Activated naive CD8-positive, alpha-beta T cell treated with anti-CD3 and anti-CD28 coated beads, Interleukin-2, amount 10 ng/mL, durations not matched to agents 7 days and 5 days (primary cell): Measurements from ENCODE around the gene MRPL19. TPM values are rescaled to one million over a fixed set of nuclear protein-coding genes. Genes with fewer than 3 reads are reported as not detected.

Experiments
- ATAC-seq: fragments of 150-1000 bp; cut with Tn5 transposase; one replicate; pipeline ENCODE4 v1.10.0; 2021; ENCODE audit warnings: low read depth, moderate library complexity
- POLR2A ChIA-PET: fragments of 350-600 bp; sonication (Branson Sonifier 250); formaldehyde crosslinking; loops from one replicate; lab custom pipeline; 2021; ENCODE audit warnings: antibody characterized with exemption; lab: Charles Lee
- DNase-seq: peaks from one replicate; pipeline ENCODE4 v3.0.0; 2021
- H3K27ac Mint-ChIP-seq: one replicate; pipeline ENCODE4 v1.8.0; 2022; ENCODE audit warnings: mild to moderate bottlenecking, mixed read lengths
- H3K27me3 Mint-ChIP-seq: one replicate; pipeline ENCODE4 v1.8.0; 2022; ENCODE audit warnings: mild to moderate bottlenecking, moderate library complexity, mixed read lengths
- H3K36me3 Mint-ChIP-seq: one replicate; pipeline ENCODE4 v1.8.0; 2021; ENCODE audit warnings: mild to moderate bottlenecking, mixed read lengths
- H3K4me1 Mint-ChIP-seq: one replicate; pipeline ENCODE4 v1.8.0; 2021; ENCODE audit warnings: mixed read lengths
- H3K4me3 Mint-ChIP-seq: one replicate; pipeline ENCODE4 v1.8.0; 2022; ENCODE audit warnings: mild to moderate bottlenecking, moderate library complexity, mixed read lengths
- H3K9me3 Mint-ChIP-seq: one replicate; pipeline ENCODE4 v1.8.0; 2021; ENCODE audit warnings: mixed read lengths
- total RNA-seq, 2 experiments: library from RNA; stranded (reverse); gene quantifications; one replicate each; pipeline ENCODE4 v1.2.3, GENCODE V29; 2021

The MRPL19 gene
- total RNA-seq, 2 experiments from 2014 or later = 34.0 to 37.1 TPM

GRCh38 chr2:75608684-75609333 is 37.8 kb upstream of the MRPL19 start:
- POLR2A ChIA-PET = no interaction called here
- H3K36me3 Mint-ChIP-seq = no peaks in the 10 kb centered on the region
- H3K9me3 Mint-ChIP-seq = no peaks in the 10 kb centered on the region
- H3K4me1 Mint-ChIP-seq = peaks cover 1% of the 10 kb centered on the region
- H3K27me3 Mint-ChIP-seq = peaks cover 27% of the 10 kb centered on the region
- no peak overlapping the region for H3K27ac Mint-ChIP-seq
- DNase-seq (peak; percentile 71), ATAC-seq (peak; percentile 88)
- H3K4me3 Mint-ChIP-seq = no peak overlapping the region

GRCh38 chr2:75609334-75609689 is 37.3 kb upstream of the MRPL19 start:
- Mint-ChIP-seq H3K27me3 (peaks cover 26% of the 10 kb centered on the region), H3K27ac (no peak overlapping the region), H3K36me3 (no peaks in the 10 kb centered on the region), H3K9me3 (no peaks in the 10 kb centered on the region), H3K4me1 (peaks cover 1% of the 10 kb centered on the region), H3K4me3 (no peak overlapping the region)
- POLR2A ChIA-PET = no interaction called here
- ATAC-seq (no peak), DNase-seq (no peak)

- DNase-seq (no peak), ATAC-seq (no peak)
- Mint-ChIP-seq H3K27ac (no peak overlapping the region), H3K27me3 (peaks cover 19% of the 10 kb centered on the region), H3K36me3 (no peaks in the 10 kb centered on the region), H3K4me1 (peaks cover 1% of the 10 kb centered on the region), H3K4me3 (no peak overlapping the region), H3K9me3 (no peaks in the 10 kb centered on the region)
- POLR2A ChIA-PET = no interaction called here
Measured at GRCh38 chr2:75609937-75610508, 36.6 kb upstream of the MRPL19 start.

GRCh38 chr2:75610671-75611070 is 35.9 kb upstream of the MRPL19 start:
- no peaks in the 10 kb centered on the region for H3K36me3 Mint-ChIP-seq
- DNase-seq (no peak), ATAC-seq (no peak)
- H3K9me3 Mint-ChIP-seq = no peaks in the 10 kb centered on the region
- peaks cover 1% of the 10 kb centered on the region for H3K4me1 Mint-ChIP-seq
- peaks cover 15% of the 10 kb centered on the region for H3K27me3 Mint-ChIP-seq
- no peak overlapping the region for H3K4me3 Mint-ChIP-seq
- POLR2A ChIA-PET = no interaction called here
- H3K27ac Mint-ChIP-seq = no peak overlapping the region

GRCh38 chr2:75612108-75612861 is 34.3 kb upstream of the MRPL19 start:
- POLR2A ChIA-PET = no interaction called here
- Mint-ChIP-seq H3K4me3 (no peak overlapping the region), H3K36me3 (no peaks in the 10 kb centered on the region), H3K4me1 (no peaks in the 10 kb centered on the region), H3K27ac (no peak overlapping the region), H3K27me3 (peaks cover 14% of the 10 kb centered on the region), H3K9me3 (no peaks in the 10 kb centered on the region)
- ATAC-seq = no peak
- no peak for DNase-seq

GRCh38 chr2:75612862-75613243 is 33.7 kb upstream of the MRPL19 start:
- peaks cover 11% of the 10 kb centered on the region for H3K27me3 Mint-ChIP-seq
- no peak for DNase-seq
- H3K9me3 Mint-ChIP-seq = no peaks in the 10 kb centered on the region
- POLR2A ChIA-PET = no interaction called here
- no peak for ATAC-seq
- no peak overlapping the region for H3K4me3 Mint-ChIP-seq
- H3K4me1 Mint-ChIP-seq = no peaks in the 10 kb centered on the region
- no peaks in the 10 kb centered on the region for H3K36me3 Mint-ChIP-seq
- no peak overlapping the region for H3K27ac Mint-ChIP-seq

- Mint-ChIP-seq H3K36me3 (no peaks in the 10 kb centered on the region), H3K27me3 (peaks cover 9% of the 10 kb centered on the region), H3K4me1 (no peaks in the 10 kb centered on the region), H3K27ac (no peak overlapping the region), H3K9me3 (no peaks in the 10 kb centered on the region), H3K4me3 (no peak overlapping the region)
- POLR2A ChIA-PET = no interaction called here
- DNase-seq = no peak
- no peak for ATAC-seq
Measured at GRCh38 chr2:75614162-75614651, 32.4 kb upstream of the MRPL19 start.

GRCh38 chr2:75616406-75616805 is 30.2 kb upstream of the MRPL19 start:
- no peaks in the 10 kb centered on the region for H3K36me3 Mint-ChIP-seq
- POLR2A ChIA-PET = no interaction called here
- H3K9me3 Mint-ChIP-seq = no peaks in the 10 kb centered on the region
- no peak overlapping the region for H3K4me3 Mint-ChIP-seq
- no peaks in the 10 kb centered on the region for H3K4me1 Mint-ChIP-seq
- no peak for ATAC-seq
- peaks cover 3% of the 10 kb centered on the region for H3K27me3 Mint-ChIP-seq
- no peak for DNase-seq
- no peak overlapping the region for H3K27ac Mint-ChIP-seq

GRCh38 chr2:75616933-75617332 is 29.6 kb upstream of the MRPL19 start:
- DNase-seq (no peak), ATAC-seq (no peak)
- no peaks in the 10 kb centered on the region for H3K9me3 Mint-ChIP-seq
- H3K4me3 Mint-ChIP-seq = no peak overlapping the region
- H3K27me3 Mint-ChIP-seq = peaks cover 3% of the 10 kb centered on the region
- H3K4me1 Mint-ChIP-seq = no peaks in the 10 kb centered on the region
- POLR2A ChIA-PET = no interaction called here
- no peaks in the 10 kb centered on the region for H3K36me3 Mint-ChIP-seq
- H3K27ac Mint-ChIP-seq = no peak overlapping the region

GRCh38 chr2:75619956-75620740 is 26.4 kb upstream of the MRPL19 start:
- no peaks in the 10 kb centered on the region for H3K9me3 Mint-ChIP-seq
- H3K4me1 Mint-ChIP-seq = no peaks in the 10 kb centered on the region
- DNase-seq (no peak), ATAC-seq (no peak)
- POLR2A ChIA-PET = no interaction called here
- no peak overlapping the region for H3K27ac Mint-ChIP-seq
- peaks cover 2% of the 10 kb centered on the region for H3K27me3 Mint-ChIP-seq
- H3K36me3 Mint-ChIP-seq = no peaks in the 10 kb centered on the region
- H3K4me3 Mint-ChIP-seq = no peak overlapping the region

GRCh38 chr2:75621228-75621627 is 25.4 kb upstream of the MRPL19 start:
- no peak for ATAC-seq
- Mint-ChIP-seq H3K27me3 (peaks cover 5% of the 10 kb centered on the region), H3K4me1 (no peaks in the 10 kb centered on the region), H3K27ac (no peak overlapping the region), H3K36me3 (no peaks in the 10 kb centered on the region), H3K4me3 (no peak overlapping the region), H3K9me3 (no peaks in the 10 kb centered on the region)
- POLR2A ChIA-PET = no interaction called here
- DNase-seq = no peak

- POLR2A ChIA-PET = no interaction called here
- Mint-ChIP-seq H3K4me3 (no peak overlapping the region), H3K27me3 (peaks cover 7% of the 10 kb centered on the region), H3K9me3 (no peaks in the 10 kb centered on the region), H3K27ac (no peak overlapping the region), H3K36me3 (no peaks in the 10 kb centered on the region), H3K4me1 (no peaks in the 10 kb centered on the region)
- ATAC-seq (no peak), DNase-seq (no peak)
Measured at GRCh38 chr2:75622500-75622899, 24.1 kb upstream of the MRPL19 start.

- no peak for DNase-seq
- Mint-ChIP-seq H3K4me3 (no peak overlapping the region), H3K36me3 (no peaks in the 10 kb centered on the region), H3K27me3 (peaks cover 9% of the 10 kb centered on the region), H3K4me1 (no peaks in the 10 kb centered on the region), H3K9me3 (no peaks in the 10 kb centered on the region), H3K27ac (no peak overlapping the region)
- no peak for ATAC-seq
- POLR2A ChIA-PET = no interaction called here
Measured at GRCh38 chr2:75622929-75623328, 23.7 kb upstream of the MRPL19 start.
